ENCODE measurements around the gene ZIC5.

ZIC5 gene

GRCh38 chr13:99975626-99976025 is 4.1 kb upstream of the ZIC5 start:
- no peak for DNase-seq (ENCODE audit: low spot score)

- no peak for DNase-seq (ENCODE audit: low spot score)
Observed at GRCh38 chr13:99974939-99975561, 3.5 kb upstream of the ZIC5 start.

GRCh38 chr13:99974296-99974938 is 2.9 kb upstream of the ZIC5 start:
- no peak for DNase-seq (ENCODE audit: low spot score)

- no peak for DNase-seq (ENCODE audit: low spot score)
Observed at GRCh38 chr13:99973808-99974185, 2.2 kb upstream of the ZIC5 start.

- no peak for DNase-seq (ENCODE audit: low spot score)
Observed at GRCh38 chr13:99973163-99973807, 1.7 kb upstream of the ZIC5 start.

- DNase-seq (ENCODE audit: low spot score) = no peak
Observed at GRCh38 chr13:99972190-99972731, 694 bp upstream of the ZIC5 start.

- no peak for DNase-seq (ENCODE audit: low spot score)
Observed at GRCh38 chr13:99970651-99971575, 654 bp downstream of the ZIC5 start.

- peak; percentile 31 for DNase-seq (ENCODE audit: low spot score)
Observed at GRCh38 chr13:99969919-99970650, 1.5 kb downstream of the ZIC5 start.

- no peak for DNase-seq (ENCODE audit: low spot score)
Observed at GRCh38 chr13:99969453-99969918, 2.1 kb downstream of the ZIC5 start.

GRCh38 chr13:99968521-99969452 is 2.8 kb downstream of the ZIC5 start:
- DNase-seq (ENCODE audit: low spot score) = no peak

- no peak for DNase-seq (ENCODE audit: low spot score)
Observed at GRCh38 chr13:99967869-99968520, 3.6 kb downstream of the ZIC5 start.

GRCh38 chr13:99967498-99967868 is 4.1 kb downstream of the ZIC5 start:
- no peak for DNase-seq (ENCODE audit: low spot score)

- no peak for DNase-seq (ENCODE audit: low spot score)
Observed at GRCh38 chr13:99966064-99966805, 5.3 kb downstream of the ZIC5 start.

GRCh38 chr13:99965329-99966000 is 6.1 kb downstream of the ZIC5 start:
- DNase-seq (ENCODE audit: low spot score) = no peak

GRCh38 chr13:99963816-99964339 is 7.7 kb downstream of the ZIC5 start:
- DNase-seq (ENCODE audit: low spot score) = no peak

- DNase-seq (ENCODE audit: low spot score) = no peak
Observed at GRCh38 chr13:99962242-99962641, 9.3 kb downstream of the ZIC5 start.

GRCh38 chr13:99961636-99962035 is 9.9 kb downstream of the ZIC5 start:
- DNase-seq (ENCODE audit: low spot score) = no peak

- no peak for DNase-seq (ENCODE audit: low spot score)
Observed at GRCh38 chr13:99960663-99961311, 10.8 kb downstream of the ZIC5 start.
